LNCAP (cell line): Measurements from ENCODE around the gene SAAL1.

Experiments used
- CTCF ChIP-seq: fragments of 450-650 bp; IDR thresholded peaks from 2 replicates; pipeline ENCODE4 v1.5.1; 2017; ENCODE audit warnings: mild to moderate bottlenecking

SAAL1 gene

GRCh38 chr11:18063125-18063524 is 42.8 kb downstream of the SAAL1 start:
- no peak for TF ChIP-seq CTCF

- TF ChIP-seq CTCF, result no peak
These were observed 44.5 kb downstream of the SAAL1 start for GRCh38 chr11:18061351-18061750.

GRCh38 chr11:18056561-18057181 is 49.2 kb downstream of the SAAL1 start:
- no peak for TF ChIP-seq CTCF

- TF ChIP-seq CTCF, result no peak
These were observed 51.3 kb downstream of the SAAL1 start for GRCh38 chr11:18054511-18055103.

GRCh38 chr11:18050848-18051247 is 55.0 kb downstream of the SAAL1 start:
- TF ChIP-seq CTCF, result no peak

- TF ChIP-seq CTCF, result no peak
These were observed 59.6 kb downstream of the SAAL1 start, which contains the start of gene TPH1 for GRCh38 chr11:18046116-18046777. Gene TPH1 (minus strand): TSS chr11:18046269. CDS start chr11:18040762, 5,507 bp downstream.

- TF ChIP-seq CTCF, result no peak
These were observed 69.4 kb downstream of the SAAL1 start for GRCh38 chr11:18036456-18036855.
